Fibroblast of skin of back (primary cell): ENCODE results near the gene SLC26A8.
A peak's percentile ranks its signal among the peaks of the same experiment; 100 is the strongest.
"Not testable (repeated sequence)": the region's sequence is repeated elsewhere in the genome, so short reads cannot be mapped to it uniquely, and the experiment has no call there.

Source experiments
- DNase-seq: peaks from one replicate; pipeline ENCODE4 v3.0.0-alpha.2; 2013

SLC26A8 gene

GRCh38 chr6:36050305-36050704 is 25.9 kb upstream of the SLC26A8 start:
- DNase-seq, result no peak

- no peak for DNase-seq
These were observed 25.1 kb upstream of the SLC26A8 start for GRCh38 chr6:36049582-36049981.

DNA sequence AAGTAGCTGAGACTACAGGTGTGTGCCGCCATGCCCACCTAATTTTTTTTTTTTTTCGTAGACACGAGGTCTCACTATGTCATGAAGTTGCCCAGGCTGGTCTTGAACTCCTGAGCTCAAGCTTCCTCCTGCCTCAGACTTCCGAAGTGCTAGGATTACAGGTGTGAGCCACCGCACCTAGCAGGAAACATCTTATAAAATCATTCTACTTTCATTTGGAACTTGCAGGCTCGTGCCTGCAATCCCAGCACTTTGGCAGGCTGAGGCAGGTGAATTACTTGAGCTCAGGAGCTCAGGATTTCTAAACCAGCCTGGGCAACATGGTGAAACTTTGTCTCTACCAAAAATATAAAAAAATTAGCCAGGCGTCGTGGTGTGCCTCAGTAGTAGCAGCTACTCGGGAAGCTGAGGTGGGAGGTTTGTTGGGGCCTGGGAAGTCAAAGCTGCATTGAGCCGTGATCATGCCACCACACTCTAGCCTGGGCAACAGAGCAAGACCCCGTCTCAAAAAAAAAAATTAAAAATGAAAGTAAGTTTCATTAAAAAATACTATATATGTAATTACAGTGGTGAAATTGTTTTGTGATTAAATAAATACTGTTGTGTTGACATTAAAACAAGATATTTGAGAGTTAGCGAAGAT is 18.3 kb upstream of the SLC26A8 start:
- no peak for DNase-seq

DNA sequence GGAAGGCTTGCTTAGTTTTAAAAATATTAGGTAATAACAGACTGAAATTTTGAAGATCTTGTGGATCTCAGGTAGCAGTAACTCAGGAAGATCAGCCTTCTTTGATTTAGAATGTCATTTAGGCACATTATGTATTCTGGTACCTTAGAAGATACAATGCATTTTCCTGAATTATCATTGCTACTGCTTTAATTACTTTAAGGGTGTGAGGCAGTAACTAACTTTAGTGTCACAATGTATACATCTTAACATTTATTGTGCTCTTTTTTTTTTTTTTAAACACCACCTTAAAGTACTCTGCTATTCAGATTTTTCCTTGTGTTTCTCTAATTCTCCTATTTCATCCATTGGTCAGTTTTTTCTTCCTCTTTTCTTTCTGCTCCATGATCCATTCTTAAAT is 16.5 kb upstream of the SLC26A8 start:
- DNase-seq, result no peak

DNA sequence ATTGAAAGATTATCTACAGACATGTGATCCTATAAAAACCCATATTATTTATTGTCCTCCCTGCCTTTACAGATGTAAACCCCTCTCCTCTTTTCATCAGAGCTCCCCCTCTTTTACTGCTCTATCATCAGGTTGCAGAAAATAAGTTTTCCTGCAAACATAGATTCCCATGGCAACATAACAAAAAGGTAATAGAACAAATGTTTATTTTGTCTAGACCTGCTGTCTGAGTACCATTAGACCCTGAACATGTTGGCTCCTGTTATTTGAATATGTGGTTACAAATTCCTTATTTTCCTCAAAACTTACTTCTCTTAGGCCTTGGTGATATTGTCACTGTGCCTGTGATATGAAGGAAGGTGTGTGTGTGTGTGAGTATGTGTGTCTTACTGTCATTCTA is 14.7 kb upstream of the SLC26A8 start:
- DNase-seq, result no peak

DNA sequence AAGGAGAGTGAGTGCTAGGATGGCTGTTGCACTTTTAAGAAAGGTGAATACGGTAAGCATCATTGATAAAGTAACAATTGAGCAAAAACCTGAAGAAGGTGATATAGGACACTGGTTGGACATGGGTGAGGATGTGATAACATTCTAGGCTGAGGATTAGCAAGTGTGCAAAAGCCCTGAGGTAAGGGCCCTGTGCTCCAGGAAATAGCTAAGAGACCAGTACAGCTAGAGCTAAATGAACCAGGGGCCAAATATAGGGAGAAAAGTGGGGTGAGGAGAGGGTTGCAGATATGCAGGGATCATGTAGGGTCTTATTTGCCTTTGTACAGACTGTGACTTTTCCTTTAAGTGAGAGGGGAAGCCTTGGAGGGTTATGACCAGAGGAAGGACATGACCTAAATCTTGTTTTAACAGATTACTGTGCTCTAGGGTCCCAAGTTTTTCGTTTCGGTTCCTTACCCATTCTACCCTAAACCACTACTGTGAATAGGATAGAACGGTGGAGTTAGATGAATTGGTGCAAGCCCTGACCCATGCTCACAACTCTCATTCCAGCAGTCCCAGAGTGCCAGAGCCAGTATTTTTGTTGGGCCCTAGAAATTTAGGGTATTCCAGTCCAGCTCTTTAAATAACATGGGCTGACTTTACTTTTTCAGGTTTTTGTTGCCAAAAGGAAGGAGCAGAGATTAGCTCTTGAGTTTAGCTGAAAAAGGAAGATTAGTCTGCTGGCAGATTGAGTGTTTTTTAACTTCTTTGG is 13.9 kb upstream of the SLC26A8 start:
- DNase-seq, result no peak

DNA sequence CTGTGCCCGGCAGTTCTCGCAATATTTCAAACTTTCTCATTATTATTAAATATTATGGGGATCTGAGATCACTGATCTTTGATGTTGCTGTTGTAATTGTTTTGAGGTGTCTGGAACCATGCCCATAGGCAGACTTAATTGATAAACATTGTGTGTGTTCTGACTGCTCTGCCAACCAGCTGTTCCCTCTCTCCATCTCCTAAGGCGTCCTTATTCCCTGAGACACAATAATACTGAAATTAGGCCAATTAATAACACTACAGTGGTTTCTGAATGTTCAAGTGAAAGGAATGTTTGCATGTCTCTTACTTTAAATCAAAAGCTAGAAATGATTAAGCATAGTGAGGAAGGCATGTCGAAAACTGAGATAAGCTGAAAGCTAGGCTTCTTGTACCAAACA is 10.8 kb upstream of the SLC26A8 start:
- no peak for DNase-seq

- DNase-seq, result no peak
These were observed 10.0 kb upstream of the SLC26A8 start for GRCh38 chr6:36034441-36034840.

DNA sequence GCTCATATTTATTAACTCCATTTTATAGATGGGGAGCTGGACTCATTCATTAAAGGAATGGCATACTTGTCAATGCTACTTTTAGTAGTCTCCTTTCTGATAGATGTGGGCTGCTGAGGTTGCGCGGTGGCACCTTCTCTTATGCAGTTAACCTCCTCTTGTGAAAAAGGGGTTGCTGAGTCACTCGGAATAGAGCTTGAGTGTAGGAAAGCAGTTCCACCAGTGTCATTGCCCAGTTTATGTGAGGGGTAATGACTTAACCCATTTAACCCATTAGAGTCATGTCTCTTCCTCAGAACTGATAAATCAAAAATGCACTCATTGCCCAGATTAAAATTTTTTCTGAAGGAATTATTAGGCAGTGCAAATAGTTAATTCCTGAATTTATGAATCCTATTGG is 9.5 kb upstream of the SLC26A8 start:
- DNase-seq, result peak; percentile 3

DNA sequence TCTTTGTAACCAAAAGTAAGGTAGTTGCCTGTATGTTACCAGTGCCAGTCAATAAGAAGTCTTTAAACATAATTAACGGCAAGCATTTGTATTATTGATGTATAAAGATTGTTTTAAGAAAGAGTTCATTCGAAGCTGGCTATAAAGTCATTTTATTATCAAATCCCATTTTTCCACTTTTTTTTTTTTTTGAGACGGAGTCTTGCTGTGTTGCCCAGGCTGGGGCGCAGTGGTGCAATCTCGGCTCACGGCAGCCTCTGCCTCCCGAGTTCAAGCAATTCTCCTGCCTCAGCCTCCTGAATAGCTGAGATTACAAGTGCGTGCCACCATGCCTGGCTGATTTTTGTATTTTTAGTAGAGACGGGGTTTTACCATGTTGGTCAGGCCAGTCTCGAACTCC is 8.7 kb upstream of the SLC26A8 start:
- DNase-seq, result not testable (repeated sequence)

DNA sequence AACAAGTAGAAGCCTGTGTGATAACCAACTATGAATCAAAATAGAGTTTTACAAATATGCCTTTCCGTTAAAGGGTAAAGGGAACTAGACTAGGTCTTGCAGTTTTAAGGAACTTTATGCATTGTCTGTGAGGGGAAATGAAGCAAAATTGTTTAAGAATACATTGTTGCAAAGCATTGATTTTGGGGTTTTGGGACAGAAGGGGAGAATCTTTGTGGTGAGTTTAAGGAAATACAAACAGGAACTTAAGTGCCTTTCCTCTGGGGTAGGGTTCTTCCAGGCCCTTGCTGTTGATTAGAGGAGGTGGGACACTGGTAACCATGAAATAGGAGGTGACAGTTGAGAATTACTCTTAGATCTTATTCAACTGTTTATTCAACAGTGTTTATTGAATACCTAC is 7.8 kb upstream of the SLC26A8 start:
- no peak for DNase-seq

- peak; percentile 36 for DNase-seq
These were observed 5.0 kb upstream of the SLC26A8 start for GRCh38 chr6:36029464-36029863.

- peak; percentile 72 for DNase-seq
These were observed 4.5 kb upstream of the SLC26A8 start for GRCh38 chr6:36028877-36029324.

DNA sequence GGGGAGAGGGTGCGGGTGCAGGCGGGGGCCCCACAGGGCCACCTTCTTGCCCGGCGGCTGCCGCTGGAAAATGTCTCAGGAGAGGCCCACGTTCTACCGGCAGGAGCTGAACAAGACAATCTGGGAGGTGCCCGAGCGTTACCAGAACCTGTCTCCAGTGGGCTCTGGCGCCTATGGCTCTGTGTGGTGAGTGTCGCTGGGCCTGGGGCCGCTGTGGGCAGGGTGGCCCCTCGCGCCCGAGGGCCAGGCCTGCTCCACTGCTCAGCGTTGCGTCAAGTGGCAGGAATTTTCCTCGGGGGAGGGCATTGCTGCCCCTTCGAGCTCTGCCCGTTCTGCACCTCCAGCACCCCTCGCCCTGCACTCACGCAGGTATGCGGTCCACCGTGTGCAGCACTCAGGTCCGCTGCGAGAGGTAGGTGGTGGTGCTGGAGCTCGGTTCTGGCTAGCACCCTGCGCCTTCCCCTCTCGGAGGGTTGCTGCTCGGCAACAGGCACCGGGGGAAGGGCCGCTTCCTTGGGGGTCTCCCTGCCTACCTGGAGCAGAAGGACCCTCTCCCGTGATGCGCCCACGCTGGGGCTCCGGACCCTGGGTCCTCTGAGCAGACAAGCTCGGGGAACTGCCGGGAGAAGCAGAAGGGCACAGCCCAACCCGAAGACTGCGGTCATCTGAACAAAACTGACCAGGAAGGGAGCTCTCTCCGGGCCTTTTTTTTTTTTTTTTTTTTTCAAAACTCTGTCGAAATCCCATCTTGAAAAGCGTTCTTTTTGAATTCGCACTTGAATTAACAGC is 3.8 kb upstream of the SLC26A8 start:
- DNase-seq, result peak; percentile 24

- peak; percentile 100 for DNase-seq
These were observed 3.2 kb upstream of the SLC26A8 start, which contains the start of gene MAPK14 for GRCh38 chr6:36027501-36028087. MAPK14 (plus strand) TSS chr6:36027808; CDS start chr6:36028158, 350 bp downstream.

DNA sequence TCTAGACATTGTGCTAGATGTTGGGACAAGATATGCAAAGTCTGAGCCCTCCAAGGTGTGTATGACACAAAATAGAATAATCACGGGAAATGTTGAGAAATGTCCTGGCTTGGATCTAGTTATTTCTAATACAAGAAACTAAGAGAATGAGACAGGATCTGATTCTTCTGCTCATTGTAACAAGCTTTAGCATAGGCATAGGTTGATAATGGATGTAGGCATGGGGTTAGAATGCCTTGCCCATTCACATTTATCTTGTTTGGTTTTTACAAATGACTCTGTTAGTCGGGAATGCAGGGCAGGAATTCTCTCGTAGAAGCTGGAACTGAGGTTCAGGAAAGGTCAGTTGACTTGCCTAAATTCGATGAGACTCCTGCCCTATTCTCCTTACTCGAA is 1.5 kb upstream of the SLC26A8 start:
- peak; percentile 53 for DNase-seq

DNA sequence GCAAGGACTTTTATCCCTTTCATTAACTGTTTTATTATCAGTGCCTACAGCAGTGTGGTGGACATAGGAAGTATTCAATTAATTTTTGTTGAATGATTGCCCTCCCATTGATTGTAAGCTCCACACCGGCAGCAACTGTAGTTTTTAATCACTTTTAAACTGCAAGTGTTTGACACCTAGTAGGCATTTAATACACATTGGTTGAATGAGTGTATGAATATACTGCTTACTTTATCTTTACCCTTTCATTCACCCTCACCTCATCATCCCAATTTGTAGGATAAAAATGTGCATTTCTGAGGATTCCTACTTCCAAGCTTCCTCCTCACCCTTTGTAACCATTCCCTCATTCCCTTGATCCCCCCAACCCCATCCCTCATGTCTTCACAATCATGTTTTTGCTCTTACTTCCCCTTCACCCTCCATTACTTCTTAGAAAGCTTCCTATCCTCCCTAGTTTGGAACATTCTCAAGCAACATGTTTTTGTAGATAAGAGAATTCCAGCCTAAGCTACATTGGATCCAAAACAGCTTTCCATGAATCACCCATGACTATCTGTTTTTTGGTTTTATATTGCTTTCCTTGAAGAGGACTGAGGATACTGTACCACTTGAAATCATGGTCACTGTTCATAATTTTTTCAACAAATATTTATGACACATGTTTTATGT is 955 bp upstream of the SLC26A8 start:
- peak; percentile 42 for DNase-seq

DNA sequence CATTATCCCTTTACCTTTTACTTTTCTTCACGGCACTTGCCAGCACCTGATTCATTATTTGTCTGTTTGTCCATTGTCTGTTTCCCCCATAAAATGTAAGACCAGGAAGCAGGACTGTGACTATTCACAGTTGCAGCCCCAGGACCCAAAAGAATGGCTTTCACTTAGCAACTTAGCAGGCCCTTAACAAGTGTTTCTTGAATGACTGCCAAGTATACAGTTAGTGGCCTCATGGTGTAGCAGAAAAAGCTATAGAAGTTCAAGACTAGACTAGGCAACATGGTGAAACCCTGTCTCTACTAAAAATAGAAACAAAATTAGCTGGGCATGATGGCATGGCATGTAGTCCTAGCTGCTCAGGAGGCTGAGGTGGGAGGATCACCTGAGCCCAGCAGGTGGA is 4.3 kb downstream of the SLC26A8 start:
- no peak for DNase-seq

GRCh38 chr6:36019167-36019566 is 5.3 kb downstream of the SLC26A8 start:
- no peak for DNase-seq

GRCh38 chr6:36018339-36018738 is 6.1 kb downstream of the SLC26A8 start:
- DNase-seq, result no peak

DNA sequence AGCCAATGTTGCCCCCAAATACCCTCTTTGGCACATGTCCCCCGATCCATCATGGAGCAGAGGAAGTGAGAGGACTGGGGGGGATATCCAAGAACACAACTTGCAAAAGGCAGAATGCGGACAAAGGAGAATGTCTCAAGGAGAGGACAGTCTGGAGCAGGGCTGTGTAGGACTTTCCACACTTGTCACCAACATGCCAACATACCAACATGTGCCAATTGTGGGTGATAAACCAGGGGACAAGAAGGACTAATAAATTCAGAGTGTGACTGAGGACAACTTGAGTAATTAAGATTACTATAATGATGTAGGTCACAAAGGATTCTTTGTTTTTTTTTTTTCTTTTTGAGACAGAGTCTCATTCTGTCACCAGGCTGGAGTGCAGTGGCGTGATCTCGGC is 8.8 kb downstream of the SLC26A8 start:
- DNase-seq, result no peak

DNA sequence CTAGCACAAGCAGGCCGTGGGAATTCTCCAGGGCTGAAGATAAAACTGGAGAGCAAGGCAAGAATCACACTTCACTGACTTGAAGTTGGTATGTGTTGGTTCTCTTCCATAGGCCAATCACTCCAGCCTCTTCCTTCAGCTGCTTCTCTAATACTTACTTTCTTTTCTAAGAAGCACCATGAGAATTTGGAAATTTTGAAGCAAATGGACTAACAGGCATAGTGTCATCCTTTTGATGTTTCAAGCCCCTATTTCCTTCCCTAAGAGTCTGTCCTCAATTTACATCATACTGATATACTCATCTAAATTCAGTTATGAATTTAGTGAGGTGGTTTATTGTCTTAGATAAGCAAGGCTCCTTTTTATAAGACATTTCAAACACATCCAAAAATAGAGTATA is 24.0 kb downstream of the SLC26A8 start:
- no peak for DNase-seq
